GM19351 (cell line): ENCODE measurements around the gene SEC61A2.

ENCODE experiments used
- ATAC-seq: cut with Tn5 transposase; IDR thresholded peaks from one replicate; pipeline ENCODE4 v1.9.1; 2021; ENCODE audit warnings: mild to moderate bottlenecking, moderate library complexity; ENCODE audit not compliant: unreplicated experiment

SEC61A2 gene

GRCh38 chr10:12195603-12196506 is 66.4 kb downstream of the SEC61A2 start, which contains the start of the genes CDC123 and NUDT5:
TSS of gene CDC123 (plus strand) at chr10:12196188. CDS start at chr10:12196246, 58 bp downstream.
TSS of gene NUDT5 (minus strand) at chr10:12195891. CDS start at chr10:12186291, 9,600 bp downstream.
- peak; percentile 85 for ATAC-seq

- ATAC-seq: no peak
Observed at GRCh38 chr10:12196531-12197211, 67.2 kb downstream of the SEC61A2 start.

GRCh38 chr10:12198156-12198555 is 68.7 kb downstream of the SEC61A2 start:
- no peak for ATAC-seq

GRCh38 chr10:12200850-12201249 is 71.4 kb downstream of the SEC61A2 start:
- ATAC-seq: no peak

GRCh38 chr10:12201543-12201942 is 72.1 kb downstream of the SEC61A2 start:
- no peak for ATAC-seq

GRCh38 chr10:12202226-12202625 is 72.7 kb downstream of the SEC61A2 start:
- ATAC-seq: no peak

- ATAC-seq: no peak
Observed at GRCh38 chr10:12205082-12205481, 75.6 kb downstream of the SEC61A2 start.

GRCh38 chr10:12207114-12207513 is 77.6 kb downstream of the SEC61A2 start:
- ATAC-seq: no peak

- no peak for ATAC-seq
Observed at GRCh38 chr10:12208460-12208859, 79.0 kb downstream of the SEC61A2 start.

- ATAC-seq: no peak
Observed at GRCh38 chr10:12212454-12212853, 83.0 kb downstream of the SEC61A2 start.

GRCh38 chr10:12213621-12214020 is 84.1 kb downstream of the SEC61A2 start:
- ATAC-seq: no peak

GRCh38 chr10:12214093-12214492 is 84.6 kb downstream of the SEC61A2 start:
- no peak for ATAC-seq

GRCh38 chr10:12214763-12215218 is 85.3 kb downstream of the SEC61A2 start:
- ATAC-seq: no peak
